Measurements from ENCODE around the gene GPR156.

DNA sequence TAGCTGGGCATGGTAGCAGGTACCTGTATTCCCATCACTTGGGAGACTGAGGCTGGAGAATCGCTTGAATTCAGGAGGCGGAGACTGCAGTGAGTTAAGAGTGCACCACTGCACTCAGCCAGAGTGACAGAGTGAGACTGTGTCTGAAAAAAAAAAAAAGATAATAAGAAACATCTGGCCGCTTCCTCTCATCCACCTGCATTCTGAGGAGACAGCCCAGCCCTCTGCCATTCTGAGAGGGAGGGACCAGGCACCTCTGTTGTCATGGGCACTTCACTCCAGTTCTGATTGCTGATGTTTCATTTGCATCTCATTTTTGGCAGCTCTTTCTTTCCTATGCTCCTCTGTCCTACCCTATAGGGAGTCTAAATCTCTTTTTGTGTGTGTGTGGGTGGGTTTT lies 154.4 kb downstream of the GPR156 start:
- TF ChIP-seq, protein P1, sequence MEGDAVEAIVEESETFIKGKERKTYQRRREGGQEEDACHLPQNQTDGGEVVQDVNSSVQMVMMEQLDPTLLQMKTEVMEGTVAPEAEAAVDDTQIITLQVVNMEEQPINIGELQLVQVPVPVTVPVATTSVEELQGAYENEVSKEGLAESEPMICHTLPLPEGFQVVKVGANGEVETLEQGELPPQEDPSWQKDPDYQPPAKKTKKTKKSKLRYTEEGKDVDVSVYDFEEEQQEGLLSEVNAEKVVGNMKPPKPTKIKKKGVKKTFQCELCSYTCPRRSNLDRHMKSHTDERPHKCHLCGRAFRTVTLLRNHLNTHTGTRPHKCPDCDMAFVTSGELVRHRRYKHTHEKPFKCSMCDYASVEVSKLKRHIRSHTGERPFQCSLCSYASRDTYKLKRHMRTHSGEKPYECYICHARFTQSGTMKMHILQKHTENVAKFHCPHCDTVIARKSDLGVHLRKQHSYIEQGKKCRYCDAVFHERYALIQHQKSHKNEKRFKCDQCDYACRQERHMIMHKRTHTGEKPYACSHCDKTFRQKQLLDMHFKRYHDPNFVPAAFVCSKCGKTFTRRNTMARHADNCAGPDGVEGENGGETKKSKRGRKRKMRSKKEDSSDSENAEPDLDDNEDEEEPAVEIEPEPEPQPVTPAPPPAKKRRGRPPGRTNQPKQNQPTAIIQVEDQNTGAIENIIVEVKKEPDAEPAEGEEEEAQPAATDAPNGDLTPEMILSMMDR (IDR thresholded peaks at IDR 0.05; ENCODE audit: low read length) = no peak
- TF ChIP-seq EZH2 (optimal IDR thresholded peaks at IDR 0.05; ENCODE audit: low read depth, low read length) (no peak), EZH2phosphoT487 (IDR thresholded peaks at IDR 0.05; ENCODE audit: low read length) (no peak)

Measured in MM.1S (cell line).